ENCODE results near the gene SPATA31D4. TPM values are rescaled to one million over a fixed set of nuclear protein-coding genes. Genes with fewer than 3 reads are reported as not detected.

The SPATA31D4 gene
- not detected in 2 replicates for total RNA-seq

DNA sequence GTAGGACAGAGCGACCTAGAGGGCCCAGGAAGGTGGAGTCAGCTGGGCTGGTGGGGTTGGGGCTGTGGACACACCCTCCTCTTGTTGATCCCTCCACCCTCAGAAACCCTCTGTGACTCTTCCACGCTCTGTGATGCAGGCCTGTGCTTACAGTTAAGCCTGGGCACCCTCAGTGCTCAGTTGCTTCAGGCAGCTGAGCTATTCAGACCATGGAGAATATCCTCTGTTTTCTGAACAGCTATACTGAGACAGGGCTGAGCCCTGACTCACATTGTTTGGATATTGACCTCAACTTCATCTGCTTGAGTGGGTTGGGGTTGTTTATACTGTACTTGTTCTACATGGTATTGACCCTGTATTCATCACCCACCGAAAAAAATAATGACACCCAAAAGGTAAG is at the start of gene SPATA31D4:
SPATA31D4 (plus strand) TSS at position 124 of the 400 bp plus-strand sequence; CDS start at position 210, 86 bp downstream.

DNA sequence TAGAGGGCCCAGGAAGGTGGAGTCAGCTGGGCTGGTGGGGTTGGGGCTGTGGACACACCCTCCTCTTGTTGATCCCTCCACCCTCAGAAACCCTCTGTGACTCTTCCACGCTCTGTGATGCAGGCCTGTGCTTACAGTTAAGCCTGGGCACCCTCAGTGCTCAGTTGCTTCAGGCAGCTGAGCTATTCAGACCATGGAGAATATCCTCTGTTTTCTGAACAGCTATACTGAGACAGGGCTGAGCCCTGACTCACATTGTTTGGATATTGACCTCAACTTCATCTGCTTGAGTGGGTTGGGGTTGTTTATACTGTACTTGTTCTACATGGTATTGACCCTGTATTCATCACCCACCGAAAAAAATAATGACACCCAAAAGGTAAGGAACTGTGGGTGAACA is 15.2 kb downstream of the SPATA31D4 start, which contains the start of gene SPATA31D3:
SPATA31D3 (plus strand) TSS at position 108 of the 400 bp plus-strand sequence; CDS start at position 194, 86 bp downstream.

Other genes starting within 250 kb of the SPATA31D4 start
- 32.9 and 38.8 TPM in 2 replicates for gene TLE1, start 238.9 kb upstream of the SPATA31D4 start, total RNA-seq
- not detected in 2 replicates for gene SPATA31D3, start 15.1 kb downstream of the SPATA31D4 start, total RNA-seq
- not detected in 2 replicates for gene SPATA31D1, start 60.3 kb downstream of the SPATA31D4 start, total RNA-seq

Measured in smooth muscle cell of bladder (primary cell).